HepG2 (cell line): ENCODE data around the gene SEMA4C. TPM values are rescaled to one million over a fixed set of nuclear protein-coding genes. Genes with fewer than 3 reads are reported as not detected.

Source experiments
- ARID2 ChIP-seq: sonication (generic); formaldehyde crosslinking; IDR thresholded peaks from 2 replicates; pipeline ENCODE4 v1.8.1; 2022; ENCODE audit warnings: mild to moderate bottlenecking, missing genetic modification reagents, borderline replicate concordance
- CBX2 ChIP-seq, 2 experiments: fragments of 200-600 bp in 1 of 2; sonication (generic); formaldehyde crosslinking in 1 of 2; IDR thresholded peaks; 2 replicates each; pipeline versions ENCODE4 v1.7.0 to v1.8.1; 2018 to 2022; ENCODE audit warnings: low read depth in 2 of 2, low read length in 1 of 2, mild to moderate bottlenecking in 1 of 2, missing genetic modification reagents in 1 of 2
- DR1 ChIP-seq: sonication (generic); formaldehyde crosslinking; IDR thresholded peaks from 2 replicates; pipeline ENCODE4 v1.8.0; 2021; ENCODE audit warnings: mild to moderate bottlenecking, missing genetic modification reagents, inconsistent platforms
- ELF4 ChIP-seq: sonication (generic); formaldehyde crosslinking; IDR thresholded peaks from 2 replicates; pipeline ENCODE4 v1.5.0; 2020; ENCODE audit warnings: missing genetic modification reagents, mild to moderate bottlenecking, moderate library complexity, borderline replicate concordance
- ERF ChIP-seq: IDR thresholded peaks from 2 replicates; pipeline ENCODE4 v1.6.1; 2018; ENCODE audit warnings: missing biosample characterization, missing genetic modification reagents
- ETV6 ChIP-seq: sonication (generic); formaldehyde crosslinking; conservative IDR thresholded peaks from 2 replicates; pipeline ENCODE4 v1.4.0; 2020; ENCODE audit warnings: missing genetic modification reagents
- HMGA1 ChIP-seq: sonication (generic); formaldehyde crosslinking; conservative IDR thresholded peaks from 2 replicates; pipeline ENCODE4 v1.4.0; 2020; ENCODE audit warnings: missing genetic modification reagents
- JUN ChIP-seq: sonication (generic); formaldehyde crosslinking; IDR thresholded peaks from 2 replicates; pipeline ENCODE4 v1.4.0; 2020; ENCODE audit warnings: mild to moderate bottlenecking, missing genetic modification reagents
- MIER2 ChIP-seq: IDR thresholded peaks from 2 replicates; pipeline ENCODE4 v1.6.1; 2016; ENCODE audit warnings: missing biosample characterization, missing genetic modification reagents
- MTF1 ChIP-seq: sonication (generic); formaldehyde crosslinking; IDR thresholded peaks from 2 replicates; pipeline ENCODE4 v1.5.0; 2020; ENCODE audit warnings: missing genetic modification reagents
- SMYD3 ChIP-seq: sonication (generic); formaldehyde crosslinking; IDR thresholded peaks from 2 replicates; pipeline ENCODE4 v1.8.1; 2023; ENCODE audit warnings: mild to moderate bottlenecking, missing genetic modification reagents
- SRSF4 ChIP-seq: fragments of 200-400 bp; formaldehyde crosslinking; IDR thresholded peaks from one replicate; pipeline ENCODE4 v1.6.1; 2018; ENCODE audit warnings: mild to moderate bottlenecking, low read depth, low read length, moderate library complexity; ENCODE audit not compliant: poor library complexity, severe bottlenecking
- ZNF264 ChIP-seq: sonication (generic); formaldehyde crosslinking; IDR thresholded peaks from 2 replicates; pipeline ENCODE4 v1.4.0; 2020; ENCODE audit warnings: missing genetic modification reagents
- ZNF329 ChIP-seq: sonication (generic); formaldehyde crosslinking; IDR thresholded peaks from 2 replicates; pipeline ENCODE4 v1.9.0; 2021; ENCODE audit warnings: low read depth, mild to moderate bottlenecking, missing genetic modification reagents
- ZNF331 ChIP-seq: sonication (generic); formaldehyde crosslinking; IDR thresholded peaks from 2 replicates; pipeline ENCODE4 v1.4.0; 2020; ENCODE audit warnings: missing genetic modification reagents
- ZNF335 ChIP-seq: sonication (generic); formaldehyde crosslinking; IDR thresholded peaks from 2 replicates; pipeline ENCODE4 v1.4.0; 2020; ENCODE audit warnings: missing genetic modification reagents
- ZNF530 ChIP-seq: sonication (generic); formaldehyde crosslinking; IDR thresholded peaks from 2 replicates; pipeline ENCODE4 v1.5.0; 2020; ENCODE audit warnings: low read depth, mild to moderate bottlenecking, missing genetic modification reagents
- ZNF562 ChIP-seq: sonication (generic); formaldehyde crosslinking; IDR thresholded peaks from 2 replicates; pipeline ENCODE4 v1.8.0; 2022; ENCODE audit warnings: missing genetic modification reagents, borderline replicate concordance
- ZNF792 ChIP-seq: IDR thresholded peaks from 2 replicates; pipeline ENCODE4 v1.6.1; 2016
- ZNF816 ChIP-seq: sonication (generic); formaldehyde crosslinking; IDR thresholded peaks from 2 replicates; pipeline ENCODE4 v1.8.0; 2022; ENCODE audit warnings: missing genetic modification reagents, mild to moderate bottlenecking, borderline replicate concordance
- ZNF883 ChIP-seq: sonication (generic); formaldehyde crosslinking; IDR thresholded peaks from 2 replicates; pipeline ENCODE4 v1.5.1; 2020; ENCODE audit warnings: mild to moderate bottlenecking, missing genetic modification reagents; ENCODE audit errors: not compliant biosample characterization
- polyA plus RNA-seq, 8 experiments: library from polyadenylated mRNA; depleted of rRNA in 3 of 8; stranded (reverse) in 7 of 8; unstranded in 1 of 8; fragments of >200 nt; fragmentation: Illumina TruSeq in 4 of 8; extraction: Trizol in 4 of 8; gene quantifications; 2 replicates each; pipeline versions ENCODE4 v1.2.1 to v1.2.3, GENCODE V29; 2011 to 2016; ENCODE audit warnings: low read depth in 4 of 8, missing spikeins in 1 of 8, mixed read lengths in 1 of 8; ENCODE audit not compliant: insufficient read depth in 1 of 8
- total RNA-seq, 5 experiments: library from RNA; depleted of rRNA; stranded (reverse); fragments of >200 nt; fragmentation: Illumina TruSeq; extraction: Trizol; gene quantifications; 2 replicates each; pipeline ENCODE4 v1.2.3, GENCODE V29; 2016; ENCODE audit warnings: low read depth in 1 of 5
- TF ChIP-seq, protein P1 (sequence below): sonication (generic); formaldehyde crosslinking; IDR thresholded peaks from 2 replicates; pipeline ENCODE4 v1.5.0; 2020; ENCODE audit warnings: mild to moderate bottlenecking, missing genetic modification reagents
- TF ChIP-seq, protein P2 (sequence below): sonication (generic); formaldehyde crosslinking; IDR thresholded peaks from 2 replicates; pipeline ENCODE4 v1.4.0; 2020; ENCODE audit warnings: low read depth, mild to moderate bottlenecking, missing genetic modification reagents

Gene SEMA4C
- total and polyA plus RNA-seq, 2 of the 13 experiments (the other 11 are each of a cell fraction or from before 2014, with no cell fraction given) = 25.9 to 46.6 TPM

DNA sequence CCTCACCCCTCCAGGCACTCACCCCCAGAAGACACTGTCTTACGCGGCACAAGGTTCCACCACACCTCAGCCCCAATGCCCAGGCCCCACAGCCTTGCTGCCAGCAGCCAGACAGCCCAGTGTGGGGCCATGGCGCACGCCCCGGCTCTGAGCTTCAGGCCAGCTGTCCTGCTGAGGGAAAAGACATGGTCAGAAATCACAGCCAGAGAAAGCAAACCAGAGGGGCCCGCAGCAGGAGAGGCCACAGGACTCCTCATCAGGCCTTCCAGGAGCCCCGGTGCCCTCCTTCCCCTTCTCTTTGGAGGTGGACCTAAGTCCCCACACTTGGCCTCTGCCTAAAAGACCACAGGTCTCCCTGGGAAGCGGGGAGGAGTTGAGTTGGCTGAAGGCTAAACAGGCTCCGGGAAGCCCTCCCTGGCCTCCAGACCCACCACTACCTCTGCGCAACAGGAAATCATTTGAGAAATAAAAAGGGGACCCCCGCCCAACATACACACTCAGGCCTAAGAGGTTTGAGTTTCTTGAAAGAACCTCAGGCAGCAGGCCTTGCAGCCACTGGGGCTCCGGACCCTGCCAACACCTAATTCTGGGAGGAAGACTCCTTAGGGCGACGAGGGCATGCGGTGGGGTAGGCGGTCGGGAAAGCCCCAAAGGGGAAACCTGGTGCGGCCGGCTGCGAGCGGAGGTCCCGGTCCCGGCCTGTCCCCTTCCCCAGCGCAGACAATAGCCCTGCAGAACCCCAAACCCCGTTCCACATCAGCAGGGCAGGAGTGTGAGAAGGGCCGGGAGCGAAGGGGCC lies 1.9 kb downstream of the SEMA4C start (continued):
- TF ChIP-seq SRSF4 (no peak), ZNF329 (CRISPR knock-in tag) (0 out of 2 replicates have a peak, but pooled peaks have one; percentile 55), ZNF883 (CRISPR knock-in tag) (no peak), DR1 (CRISPR knock-in tag) (no peak), CBX2 (IDR thresholded peaks at IDR 0.05; ENCODE audit: low read depth, low read length) (no peak), CBX2 (CRISPR knock-in tag; IDR thresholded peaks at IDR 0.05; ENCODE audit: low read depth) (no peak), SMYD3 (CRISPR knock-in tag) (no peak), ETV6 (CRISPR knock-in tag) (no peak), MIER2 (CRISPR knock-in tag) (0 out of 2 replicates have a peak, but pooled peaks have one; percentile 34), MTF1 (CRISPR knock-in tag) (no peak; the same call in 1 of the 2 replicates), ZNF792 (CRISPR knock-in tag) (no peak), ERF (CRISPR knock-in tag) (no peak), ZNF264 (peak; percentile 67), ZNF331 (CRISPR knock-in tag) (no peak), ZNF530 (0 out of 2 replicates have a peak, but pooled peaks have one; percentile 57), ZNF562 (CRISPR knock-in tag) (no peak), ARID2 (CRISPR knock-in tag) (no peak), JUN (CRISPR knock-in tag) (no peak), HMGA1 (CRISPR knock-in tag) (no peak), ZNF335 (CRISPR knock-in tag) (no peak), ZNF816 (CRISPR knock-in tag) (no peak; the same call in 1 of the 2 replicates), ELF4 (no peak)
- TF ChIP-seq, protein P1, sequence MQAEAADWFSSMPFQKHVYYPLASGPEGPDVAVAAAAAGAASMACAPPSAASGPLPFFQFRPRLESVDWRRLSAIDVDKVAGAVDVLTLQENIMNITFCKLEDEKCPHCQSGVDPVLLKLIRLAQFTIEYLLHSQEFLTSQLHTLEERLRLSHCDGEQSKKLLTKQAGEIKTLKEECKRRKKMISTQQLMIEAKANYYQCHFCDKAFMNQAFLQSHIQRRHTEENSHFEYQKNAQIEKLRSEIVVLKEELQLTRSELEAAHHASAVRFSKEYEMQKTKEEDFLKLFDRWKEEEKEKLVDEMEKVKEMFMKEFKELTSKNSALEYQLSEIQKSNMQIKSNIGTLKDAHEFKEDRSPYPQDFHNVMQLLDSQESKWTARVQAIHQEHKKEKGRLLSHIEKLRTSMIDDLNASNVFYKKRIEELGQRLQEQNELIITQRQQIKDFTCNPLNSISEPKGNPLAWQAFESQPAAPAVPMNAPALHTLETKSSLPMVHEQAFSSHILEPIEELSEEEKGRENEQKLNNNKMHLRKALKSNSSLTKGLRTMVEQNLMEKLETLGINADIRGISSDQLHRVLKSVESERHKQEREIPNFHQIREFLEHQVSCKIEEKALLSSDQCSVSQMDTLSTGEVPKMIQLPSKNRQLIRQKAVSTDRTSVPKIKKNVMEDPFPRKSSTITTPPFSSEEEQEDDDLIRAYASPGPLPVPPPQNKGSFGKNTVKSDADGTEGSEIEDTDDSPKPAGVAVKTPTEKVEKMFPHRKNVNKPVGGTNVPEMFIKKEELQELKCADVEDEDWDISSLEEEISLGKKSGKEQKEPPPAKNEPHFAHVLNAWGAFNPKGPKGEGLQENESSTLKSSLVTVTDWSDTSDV (CRISPR knock-in tag) = no peak; the same call in 1 of the 2 replicates
- TF ChIP-seq, protein P2, sequence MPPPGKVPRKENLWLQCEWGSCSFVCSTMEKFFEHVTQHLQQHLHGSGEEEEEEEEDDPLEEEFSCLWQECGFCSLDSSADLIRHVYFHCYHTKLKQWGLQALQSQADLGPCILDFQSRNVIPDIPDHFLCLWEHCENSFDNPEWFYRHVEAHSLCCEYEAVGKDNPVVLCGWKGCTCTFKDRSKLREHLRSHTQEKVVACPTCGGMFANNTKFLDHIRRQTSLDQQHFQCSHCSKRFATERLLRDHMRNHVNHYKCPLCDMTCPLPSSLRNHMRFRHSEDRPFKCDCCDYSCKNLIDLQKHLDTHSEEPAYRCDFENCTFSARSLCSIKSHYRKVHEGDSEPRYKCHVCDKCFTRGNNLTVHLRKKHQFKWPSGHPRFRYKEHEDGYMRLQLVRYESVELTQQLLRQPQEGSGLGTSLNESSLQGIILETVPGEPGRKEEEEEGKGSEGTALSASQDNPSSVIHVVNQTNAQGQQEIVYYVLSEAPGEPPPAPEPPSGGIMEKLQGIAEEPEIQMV (CRISPR knock-in tag) = no peak
